DOHH2 (cell line): ENCODE results near the gene ACAD8.

Experiments used
- H3F3A ChIP-seq: fragments of 200-600 bp; sonication (generic), shearing (Covaris generic); 2 replicates; pipeline ENCODE4 v1.6.0; 2016; ENCODE audit warnings: antibody characterized with exemption, mild to moderate bottlenecking; ENCODE audit not compliant: control insufficient read depth, insufficient read depth
- H3K27ac ChIP-seq: fragments of 200-600 bp; sonication (generic); 2 replicates; pipeline ENCODE4 v1.5.1; 2014; ENCODE audit warnings: low read depth, mild to moderate bottlenecking, low read length, moderate library complexity
- H3K27me3 ChIP-seq: fragments of 200-600 bp; sonication (generic); 2 replicates; pipeline ENCODE4 v1.6.1; 2014; ENCODE audit warnings: mild to moderate bottlenecking, low read length, mixed read lengths; ENCODE audit not compliant: control insufficient read depth
- H3K36me3 ChIP-seq: fragments of 200-600 bp; sonication (generic); 2 replicates; pipeline ENCODE4 v1.6.1; 2014; ENCODE audit warnings: mild to moderate bottlenecking, low read length, moderate library complexity, mixed read lengths; ENCODE audit not compliant: control insufficient read depth
- H3K4me1 ChIP-seq: fragments of 200-600 bp; sonication (generic); 2 replicates; pipeline ENCODE4 v1.6.1; 2014; ENCODE audit warnings: mild to moderate bottlenecking, low read length, mixed read lengths; ENCODE audit not compliant: control insufficient read depth
- H3K4me2 ChIP-seq: fragments of 200-600 bp; sonication (generic); 2 replicates; pipeline ENCODE4 v1.6.0; 2014; ENCODE audit warnings: mild to moderate bottlenecking, low read length, moderate library complexity
- H3K4me3 ChIP-seq: fragments of 200-600 bp; sonication (generic); 2 replicates; pipeline ENCODE4 v1.5.1; 2014; ENCODE audit warnings: mild to moderate bottlenecking, low read length, mixed read lengths
- H3K79me2 ChIP-seq: fragments of 200-600 bp; sonication (generic); 2 replicates; pipeline ENCODE4 v1.6.1; 2014; ENCODE audit warnings: mild to moderate bottlenecking, low read length, mixed read lengths; ENCODE audit not compliant: control insufficient read depth
- H3K9me2 ChIP-seq: fragments of 200-600 bp; sonication (generic); replicated peaks from 2 replicates; pipeline ENCODE4 v1.6.1; 2014; ENCODE audit warnings: mild to moderate bottlenecking, low read length, mixed read lengths; ENCODE audit not compliant: control insufficient read depth
- H3K9me3 ChIP-seq: fragments of 200-600 bp; sonication (generic); 2 replicates; pipeline ENCODE4 v1.6.1; 2014; ENCODE audit warnings: antibody characterized with exemption, low read length, mixed read lengths; ENCODE audit not compliant: control insufficient read depth, insufficient read depth
- H4K20me1 ChIP-seq: fragments of 200-600 bp; sonication (generic); 2 replicates; pipeline ENCODE4 v1.6.0; 2014; ENCODE audit warnings: low read depth, mild to moderate bottlenecking, antibody characterized with exemption, low read length, moderate library complexity; ENCODE audit not compliant: control insufficient read depth, insufficient read depth
- EZH2phosphoT487 ChIP-seq: fragments of 200-600 bp; sonication (generic); IDR thresholded peaks from 2 replicates; pipeline ENCODE4 v1.6.1; 2017; ENCODE audit warnings: borderline replicate concordance, mild to moderate bottlenecking, antibody characterized with exemption, low read length, moderate library complexity, mixed read lengths
- TF ChIP-seq, protein P1 (sequence below): fragments of 200-600 bp; sonication (generic); IDR thresholded peaks from one replicate; pipeline ENCODE4 v1.5.1; 2014; ENCODE audit warnings: antibody characterized with exemption, mild to moderate bottlenecking, low read depth, low read length; ENCODE audit not compliant: poor library complexity, severe bottlenecking

The ACAD8 gene

DNA sequence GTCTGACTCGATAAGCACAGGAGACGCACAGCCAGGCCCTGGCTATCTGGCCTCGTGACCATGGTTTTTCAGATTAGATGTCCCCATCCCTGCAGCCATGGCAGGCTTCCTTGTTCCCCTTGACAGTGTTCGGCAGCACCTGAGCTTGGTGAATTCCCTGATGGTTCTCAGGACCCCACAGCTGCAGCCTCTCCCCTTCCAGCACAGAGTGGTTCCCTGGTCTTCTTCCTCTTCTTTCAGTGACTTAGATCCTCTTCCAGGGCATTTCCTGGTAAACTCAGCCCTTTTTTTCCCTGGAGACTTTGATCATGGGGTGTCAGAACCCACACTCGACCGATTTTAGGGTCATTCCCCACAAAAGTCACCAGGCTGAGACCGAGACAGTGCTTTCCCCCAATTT lies 37.3 kb downstream of the ACAD8 start:
- no peaks in the 10 kb centered on the region for H3F3A ChIP-seq
- H3K4me3 ChIP-seq: no peak overlapping the region
- H3K27me3 ChIP-seq: no peaks in the 10 kb centered on the region
- H3K4me2 ChIP-seq: no peak overlapping the region
- H3K79me2 ChIP-seq: no peaks in the 10 kb centered on the region
- H3K36me3 ChIP-seq: no peaks in the 10 kb centered on the region
- no peaks in the 10 kb centered on the region for H3K4me1 ChIP-seq
- TF ChIP-seq, protein P1, sequence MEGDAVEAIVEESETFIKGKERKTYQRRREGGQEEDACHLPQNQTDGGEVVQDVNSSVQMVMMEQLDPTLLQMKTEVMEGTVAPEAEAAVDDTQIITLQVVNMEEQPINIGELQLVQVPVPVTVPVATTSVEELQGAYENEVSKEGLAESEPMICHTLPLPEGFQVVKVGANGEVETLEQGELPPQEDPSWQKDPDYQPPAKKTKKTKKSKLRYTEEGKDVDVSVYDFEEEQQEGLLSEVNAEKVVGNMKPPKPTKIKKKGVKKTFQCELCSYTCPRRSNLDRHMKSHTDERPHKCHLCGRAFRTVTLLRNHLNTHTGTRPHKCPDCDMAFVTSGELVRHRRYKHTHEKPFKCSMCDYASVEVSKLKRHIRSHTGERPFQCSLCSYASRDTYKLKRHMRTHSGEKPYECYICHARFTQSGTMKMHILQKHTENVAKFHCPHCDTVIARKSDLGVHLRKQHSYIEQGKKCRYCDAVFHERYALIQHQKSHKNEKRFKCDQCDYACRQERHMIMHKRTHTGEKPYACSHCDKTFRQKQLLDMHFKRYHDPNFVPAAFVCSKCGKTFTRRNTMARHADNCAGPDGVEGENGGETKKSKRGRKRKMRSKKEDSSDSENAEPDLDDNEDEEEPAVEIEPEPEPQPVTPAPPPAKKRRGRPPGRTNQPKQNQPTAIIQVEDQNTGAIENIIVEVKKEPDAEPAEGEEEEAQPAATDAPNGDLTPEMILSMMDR: no peak
- no peaks in the 10 kb centered on the region for H3K9me3 ChIP-seq
- no peak overlapping the region for H3K27ac ChIP-seq
- no peaks in the 10 kb centered on the region for H4K20me1 ChIP-seq
- H3K9me2 ChIP-seq: no peaks in the 10 kb centered on the region

DNA sequence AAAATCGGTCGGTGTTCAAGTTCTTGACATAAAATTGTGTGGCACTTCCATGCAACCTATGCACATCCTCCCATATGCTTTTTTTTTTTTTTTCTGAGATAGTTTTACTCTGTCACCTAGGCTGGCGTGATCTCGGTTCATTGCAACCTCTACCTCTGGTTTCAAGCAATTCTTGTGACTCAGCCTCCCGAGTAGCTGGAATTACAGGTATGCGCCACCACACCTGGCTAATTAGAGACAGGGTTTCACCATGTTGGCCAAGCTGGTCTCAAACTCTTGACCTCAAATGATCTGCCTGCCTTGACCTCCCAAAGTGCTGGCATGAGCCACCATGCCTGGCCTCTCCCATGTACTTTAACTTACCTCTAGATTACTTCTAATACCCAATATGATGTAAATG lies 37.8 kb downstream of the ACAD8 start:
- TF ChIP-seq, protein P1: no peak
- TF ChIP-seq EZH2phosphoT487: no peak
- no peak overlapping the region for H3K4me3 ChIP-seq
- no peaks in the 10 kb centered on the region for H3K79me2 ChIP-seq
- no peaks in the 10 kb centered on the region for H3K27me3 ChIP-seq
- H3K4me2 ChIP-seq: no peak overlapping the region
- no peaks in the 10 kb centered on the region for H3K4me1 ChIP-seq
- no peaks in the 10 kb centered on the region for H4K20me1 ChIP-seq
- no peaks in the 10 kb centered on the region for H3F3A ChIP-seq
- no peaks in the 10 kb centered on the region for H3K9me3 ChIP-seq
- no peaks in the 10 kb centered on the region for H3K36me3 ChIP-seq
- H3K27ac ChIP-seq: no peak overlapping the region
- H3K9me2 ChIP-seq: no peaks in the 10 kb centered on the region

DNA sequence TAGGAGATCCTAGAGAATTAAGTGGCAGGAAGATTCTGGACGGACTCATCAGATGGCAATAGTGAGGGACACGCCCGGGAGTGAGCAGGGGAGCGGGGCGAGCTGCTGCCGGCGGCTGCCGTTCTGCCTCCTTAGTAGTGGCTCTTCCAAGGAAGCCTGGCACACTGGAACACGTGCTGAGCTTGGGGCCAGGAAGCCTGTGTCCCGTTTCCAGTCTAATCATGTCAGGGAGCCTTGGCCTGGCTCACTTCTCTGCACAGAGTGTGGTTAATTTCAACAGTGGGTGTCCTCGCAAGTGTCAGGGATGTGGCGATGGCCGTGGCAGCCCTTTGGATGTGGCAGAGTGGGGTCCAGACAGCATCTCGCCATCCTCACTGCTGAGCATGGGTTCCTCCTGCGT lies 39.3 kb downstream of the ACAD8 start:
- Histone ChIP-seq H3F3A (no peaks in the 10 kb centered on the region), H3K9me3 (no peaks in the 10 kb centered on the region), H3K9me2 (no peaks in the 10 kb centered on the region), H3K4me3 (no peak overlapping the region), H3K4me1 (no peaks in the 10 kb centered on the region), H3K27me3 (no peaks in the 10 kb centered on the region), H4K20me1 (no peaks in the 10 kb centered on the region), H3K36me3 (no peaks in the 10 kb centered on the region), H3K27ac (no peak overlapping the region), H3K79me2 (no peaks in the 10 kb centered on the region), H3K4me2 (no peak overlapping the region)
- TF ChIP-seq EZH2phosphoT487: no peak
- TF ChIP-seq, protein P1: no peak
